Stimulated activated CD8-positive, alpha-beta memory T cell treated with anti-CD3 and anti-CD28 coated beads, Interleukin-7, amount 100 ng/mL, for 48 hours (primary cell): ENCODE data around the gene TMEM106C.

Experiments
- DNase-seq, 2 donors: peaks; one replicate each; pipeline ENCODE4 v3.0.0-alpha.2; 2020; ENCODE audit warnings: low read depth in 1 of 2; ENCODE audit errors: extremely low read depth in 1 of 2

TMEM106C gene

DNA sequence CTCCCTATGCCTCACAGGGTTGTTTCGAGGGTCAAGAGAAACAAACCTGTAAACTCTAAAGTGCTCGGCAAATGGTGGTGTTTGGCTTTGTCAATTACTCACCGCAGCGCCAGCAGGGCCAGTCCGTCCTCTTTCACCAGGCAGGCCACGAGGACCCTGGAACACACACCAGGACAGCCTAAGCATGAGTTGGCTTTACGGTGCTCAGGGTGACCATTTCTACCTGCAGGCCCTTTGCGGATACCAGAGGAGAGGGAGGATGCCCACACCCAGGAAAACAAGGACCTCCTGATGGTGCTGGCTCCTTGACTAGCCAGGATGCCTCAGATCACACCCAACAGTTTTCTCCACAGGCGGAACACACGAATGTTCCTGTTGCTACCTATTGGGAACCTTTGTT is 29.4 kb downstream of the TMEM106C start:
- no peak for DNase-seq

DNA sequence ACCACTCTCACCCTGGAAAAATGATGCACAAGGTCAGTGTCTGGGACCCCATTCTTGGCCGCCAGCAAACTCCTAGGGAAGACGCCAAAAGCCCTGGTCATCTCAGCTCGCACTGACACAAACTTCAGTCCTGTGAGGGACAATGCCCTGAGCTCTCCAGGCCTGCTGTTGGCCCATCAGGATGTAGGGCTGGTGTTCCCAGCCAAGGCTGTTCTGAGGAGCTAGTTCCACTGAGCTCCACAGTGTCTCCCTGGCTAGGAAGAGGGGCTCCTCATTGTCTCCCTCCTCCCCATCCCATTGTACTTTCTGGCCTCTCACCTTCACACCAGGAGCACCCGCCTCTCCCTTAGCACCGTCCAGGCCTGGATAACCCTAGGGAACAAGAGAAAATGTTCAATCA is 30.1 kb downstream of the TMEM106C start:
- no peak for DNase-seq

- no peak for DNase-seq
These were observed 32.6 kb downstream of the TMEM106C start for GRCh38 chr12:47995981-47996401.

DNA sequence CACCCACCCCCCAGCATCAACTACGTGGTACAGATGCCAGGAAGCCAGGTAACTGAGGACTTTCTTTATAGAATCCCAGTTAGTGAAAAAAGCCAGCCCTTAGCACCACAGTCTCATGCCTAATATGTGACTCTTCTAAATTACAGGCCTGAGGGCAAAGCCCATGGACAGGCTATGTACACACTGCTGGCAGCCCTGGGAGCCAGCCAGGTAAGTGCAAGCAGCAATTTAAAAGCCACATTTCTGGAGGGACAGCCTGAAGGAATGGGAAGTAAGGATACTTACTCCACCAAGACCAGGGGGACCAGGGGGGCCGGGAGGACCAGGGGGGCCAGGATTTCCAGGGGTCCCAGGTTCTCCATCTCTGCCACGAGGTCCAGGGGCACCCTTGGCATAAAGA is 33.9 kb downstream of the TMEM106C start:
- no peak for DNase-seq

DNA sequence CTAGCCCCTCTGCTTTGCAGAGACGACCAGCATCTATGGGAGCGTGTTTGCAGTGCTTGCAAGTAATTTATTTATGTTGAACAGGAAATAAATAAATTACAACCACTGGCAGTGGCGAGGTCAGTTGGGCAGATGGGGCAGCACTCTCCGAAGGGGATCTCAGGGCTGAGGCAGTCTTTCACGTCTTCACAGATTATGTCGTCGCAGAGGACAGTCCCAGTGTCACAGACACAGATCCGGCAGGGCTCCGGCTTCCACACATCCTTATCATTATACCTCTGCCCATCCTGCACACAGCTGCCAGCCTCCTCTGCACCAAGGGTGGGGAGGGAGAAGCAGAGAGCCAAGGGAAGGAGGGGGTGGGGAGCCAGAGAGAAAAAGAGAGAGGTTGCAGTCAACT is 36.4 kb downstream of the TMEM106C start:
- DNase-seq = no peak

- DNase-seq = no peak
These were observed 37.6 kb downstream of the TMEM106C start for GRCh38 chr12:48000878-48001504.

GRCh38 chr12:48001505-48002413 is 38.4 kb downstream of the TMEM106C start:
- DNase-seq = no peak

GRCh38 chr12:48002414-48002730 is 39.0 kb downstream of the TMEM106C start:
- DNase-seq = no peak

DNA sequence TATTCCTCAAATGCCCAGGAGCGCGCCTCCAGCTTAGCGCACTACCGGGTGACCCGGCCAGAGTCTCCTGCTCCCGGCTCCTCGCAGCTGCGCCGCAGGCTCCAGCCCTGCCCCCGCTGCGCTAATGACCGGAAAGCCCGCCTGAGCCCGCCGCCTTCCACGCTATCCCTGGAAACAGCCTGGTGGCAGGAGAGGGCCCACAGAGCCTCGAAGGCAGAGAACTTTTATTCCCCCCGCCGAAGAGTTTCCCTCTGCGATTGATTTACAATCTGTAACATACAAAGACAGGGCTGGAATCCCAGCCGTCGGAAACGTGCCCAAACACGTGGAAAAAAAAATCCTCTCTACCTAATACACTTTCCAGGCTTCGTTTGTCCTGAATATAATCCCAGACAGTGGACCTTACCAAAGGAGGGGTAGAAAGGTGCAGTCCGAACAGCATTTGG is 39.4 kb downstream of the TMEM106C start:
- DNase-seq = no peak

DNA sequence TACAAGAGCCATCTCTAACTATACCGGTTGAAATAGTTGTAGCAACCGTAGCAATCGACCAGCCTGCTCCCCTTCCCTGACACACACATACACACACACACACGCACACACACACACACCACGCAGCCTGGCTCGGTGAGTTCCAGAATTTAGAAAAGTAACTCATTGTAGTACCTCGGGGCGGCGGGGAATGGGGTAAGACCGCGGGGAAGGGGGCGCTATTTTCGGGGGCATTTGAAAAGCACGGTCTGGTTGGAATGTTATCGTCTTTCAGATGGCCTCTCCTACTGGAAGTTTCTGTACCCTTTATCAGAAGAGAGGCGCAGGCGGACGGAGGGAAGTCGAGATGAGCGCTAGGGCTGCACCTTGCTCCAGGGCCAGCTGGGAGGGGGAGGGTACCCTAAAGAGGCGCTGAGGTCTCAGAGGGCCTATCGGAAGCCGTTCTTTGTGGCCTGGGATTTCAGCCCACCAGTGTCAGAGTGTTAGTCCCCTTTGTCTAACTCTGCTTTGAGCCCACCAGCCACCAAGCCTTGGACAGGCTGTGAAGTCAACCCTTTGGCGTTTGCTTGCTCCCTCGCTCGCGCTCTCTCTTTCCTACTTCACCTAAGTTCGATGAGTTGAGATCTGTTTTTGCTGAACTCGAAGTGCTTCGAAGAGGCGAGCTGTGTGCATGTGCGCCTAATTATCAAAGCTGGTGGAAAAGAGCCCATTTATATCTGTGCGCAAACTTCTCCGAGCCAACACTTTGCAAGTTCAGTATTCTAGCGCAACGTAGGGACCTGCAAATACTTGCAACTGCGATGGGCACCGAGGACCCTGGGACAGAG is 40.0 kb downstream of the TMEM106C start:
- no peak for DNase-seq

DNA sequence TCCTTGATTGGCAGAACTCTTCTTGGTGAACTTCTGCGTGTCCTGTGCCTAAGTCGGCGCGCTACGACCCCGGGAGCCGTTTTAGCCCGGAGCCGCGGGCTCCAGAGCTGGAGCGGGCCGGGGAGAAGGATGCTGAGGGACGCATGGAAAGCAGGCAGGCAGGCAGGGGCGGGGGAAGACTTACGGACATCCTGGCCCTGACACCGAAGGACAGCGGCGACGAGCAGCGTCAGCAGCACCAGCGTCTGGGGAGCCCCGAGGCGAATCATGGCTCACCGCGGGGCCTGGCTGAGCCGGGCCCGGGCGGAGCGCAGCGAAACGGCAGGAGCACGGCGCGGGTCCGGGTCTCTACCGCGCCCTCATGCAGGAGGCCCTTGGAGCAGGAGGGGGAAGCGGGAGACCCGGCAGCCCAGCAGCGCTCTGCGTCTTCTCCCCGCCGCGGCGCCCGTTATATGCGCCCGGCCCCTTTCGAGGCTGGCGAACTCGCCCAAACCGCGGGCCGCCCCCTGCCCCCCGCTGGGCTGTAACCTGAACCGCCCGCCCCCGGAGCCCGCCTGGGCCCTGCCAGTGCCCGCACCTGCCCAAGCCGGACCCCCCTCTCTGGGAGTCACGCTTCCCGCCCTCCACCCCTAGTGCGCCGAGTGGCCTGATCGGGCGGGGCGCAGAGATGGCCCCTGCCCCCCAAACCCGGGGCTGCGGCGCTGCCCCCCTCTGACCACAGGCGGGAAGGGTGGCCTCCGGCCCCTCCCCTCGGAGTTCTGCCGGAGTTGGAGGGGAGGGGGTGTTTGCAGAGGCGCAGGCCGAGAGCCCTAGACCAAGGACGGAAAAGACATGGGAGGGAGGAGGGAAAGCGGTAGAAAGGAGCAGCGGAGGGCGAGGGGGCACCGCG is 40.9 kb downstream of the TMEM106C start, which contains the start of gene COL2A1:
TSS of gene COL2A1 (minus strand) at position 424 of the 889 bp plus-strand sequence. CDS start at position 269, 155 bp downstream.
- DNase-seq = no peak

- no peak for DNase-seq
These were observed 41.8 kb downstream of the TMEM106C start for GRCh38 chr12:48005001-48005749.

DNA sequence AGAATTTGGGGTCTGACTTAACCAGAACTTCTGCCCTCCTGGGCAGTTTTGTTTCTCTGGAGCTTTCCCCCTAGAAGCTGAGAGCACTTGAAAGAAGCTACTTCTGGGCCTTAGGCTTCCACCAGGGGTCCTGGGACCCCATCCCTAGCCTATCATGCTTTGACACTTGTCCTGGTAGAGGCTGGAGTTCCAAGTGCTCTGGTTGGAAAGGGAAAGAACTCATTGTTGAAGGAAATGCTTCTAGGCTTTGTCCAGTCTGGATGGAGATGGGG is 42.3 kb downstream of the TMEM106C start:
- DNase-seq = no peak

- no peak for DNase-seq
These were observed 43.8 kb downstream of the TMEM106C start for GRCh38 chr12:48007206-48007605.

DNA sequence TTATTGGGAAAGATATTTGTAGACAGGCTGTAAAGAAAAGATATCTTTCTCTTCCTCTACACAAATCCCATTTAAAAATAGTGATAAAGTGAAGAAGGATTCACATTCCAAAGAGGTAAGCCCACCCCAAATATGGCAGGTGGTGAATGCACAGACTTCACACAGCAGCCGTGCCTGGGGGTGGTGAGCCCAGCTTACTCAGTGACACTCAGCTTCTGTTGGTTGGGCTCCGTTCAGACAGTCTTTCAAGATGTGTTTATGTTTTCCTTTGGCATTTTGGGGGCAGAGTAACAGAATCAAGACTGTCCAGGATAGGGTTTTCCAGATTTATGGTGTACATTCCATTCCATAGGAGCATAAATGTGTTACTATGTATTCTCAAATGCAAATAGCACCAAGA is 45.0 kb downstream of the TMEM106C start:
- DNase-seq = no peak

GRCh38 chr12:48008950-48009349 is 45.6 kb downstream of the TMEM106C start:
- DNase-seq = no peak

DNA sequence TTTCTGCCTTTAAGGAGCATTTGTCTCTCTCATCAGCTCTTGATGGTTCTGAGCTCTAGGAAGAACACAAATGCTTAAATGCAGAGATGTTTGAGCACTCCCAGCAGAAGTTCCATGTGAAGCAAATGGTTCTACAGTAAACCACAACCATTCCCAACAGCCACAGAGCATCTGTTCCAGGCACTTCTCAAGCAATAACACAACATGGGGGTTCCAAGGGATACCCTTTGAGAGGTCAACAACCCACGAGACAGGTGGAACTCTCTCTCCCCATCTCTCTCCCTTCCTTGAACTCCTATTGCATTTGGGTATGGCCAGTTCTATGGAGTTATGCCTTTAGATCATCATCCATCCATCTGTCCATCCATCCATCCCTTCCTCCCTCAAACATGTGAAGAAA is 46.1 kb downstream of the TMEM106C start:
- no peak for DNase-seq

DNA sequence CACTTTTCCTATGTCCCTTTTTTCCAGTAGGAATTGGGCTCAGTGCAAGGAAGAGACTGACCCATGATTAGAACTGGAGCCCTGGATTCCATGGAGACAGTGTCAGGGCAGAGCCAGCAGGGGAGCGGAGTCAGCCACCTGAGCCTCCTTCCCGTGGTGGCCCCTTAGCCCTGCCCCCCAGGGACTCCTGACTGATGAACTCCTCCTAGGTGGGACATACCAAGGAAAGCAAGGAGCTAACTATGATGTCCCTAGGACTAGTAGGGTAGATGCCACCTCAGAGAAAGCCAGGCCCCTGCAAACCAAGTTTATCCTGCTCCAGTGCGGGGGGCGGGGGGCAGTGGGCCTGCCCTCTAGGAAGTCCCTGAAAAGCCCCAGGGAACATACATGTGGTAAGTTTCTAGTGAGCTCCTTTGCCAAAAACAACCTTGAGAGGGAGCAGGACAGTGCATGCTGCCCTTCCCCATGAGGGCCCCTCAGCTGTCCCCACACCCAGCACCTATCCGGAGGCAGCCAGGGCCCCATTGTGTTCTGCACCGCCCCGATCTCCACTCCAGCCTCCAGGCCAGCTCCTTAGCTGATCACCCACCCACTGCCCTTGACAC is 47.1 kb downstream of the TMEM106C start:
- DNase-seq = no peak

DNA sequence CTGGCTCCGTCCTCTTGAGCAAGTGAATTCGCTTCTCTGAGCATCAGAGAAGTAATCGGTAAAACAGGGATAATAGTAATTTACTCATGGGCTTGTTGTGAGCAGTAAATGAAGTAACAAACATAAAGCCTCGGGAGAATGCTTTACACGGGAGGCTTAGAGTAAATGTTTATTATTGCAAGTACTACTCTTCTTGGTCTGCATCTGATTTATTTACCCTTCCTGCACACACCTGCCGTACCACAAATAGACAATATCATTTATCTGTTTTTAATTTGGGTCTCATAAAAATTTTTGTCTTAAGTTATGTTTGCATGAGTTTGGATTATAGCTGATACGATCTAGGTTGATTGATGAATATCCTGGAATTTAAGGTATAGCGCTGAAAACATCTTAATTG is 48.7 kb downstream of the TMEM106C start:
- DNase-seq = no peak

GRCh38 chr12:48013287-48013686 is 49.9 kb downstream of the TMEM106C start:
- no peak for DNase-seq
